Stimulated activated CD4-positive, alpha-beta T cell treated with anti-CD3 and anti-CD28 coated beads, TNF-alpha, amount 100 ng/mL, for 1 hour (primary cell): ENCODE measurements around the gene SLC1A4.
"Not testable (repeated sequence)": the region's sequence is repeated elsewhere in the genome, so short reads cannot be mapped to it uniquely, and the experiment has no call there.

Experiments used
- DNase-seq, 3 donors: peaks; one replicate each; pipeline ENCODE4 v3.0.0-alpha.2; 2020; ENCODE audit warnings: low read depth in 3 of 3, low spot score in 1 of 3

The SLC1A4 gene

GRCh38 chr2:64989126-64989981 is at the start of gene SLC1A4:
Gene SLC1A4 (plus strand): TSS chr2:64989399. CDS start chr2:64989644, 245 bp downstream.
- peak; percentile 42 to 78 (median 56) for DNase-seq

DNA sequence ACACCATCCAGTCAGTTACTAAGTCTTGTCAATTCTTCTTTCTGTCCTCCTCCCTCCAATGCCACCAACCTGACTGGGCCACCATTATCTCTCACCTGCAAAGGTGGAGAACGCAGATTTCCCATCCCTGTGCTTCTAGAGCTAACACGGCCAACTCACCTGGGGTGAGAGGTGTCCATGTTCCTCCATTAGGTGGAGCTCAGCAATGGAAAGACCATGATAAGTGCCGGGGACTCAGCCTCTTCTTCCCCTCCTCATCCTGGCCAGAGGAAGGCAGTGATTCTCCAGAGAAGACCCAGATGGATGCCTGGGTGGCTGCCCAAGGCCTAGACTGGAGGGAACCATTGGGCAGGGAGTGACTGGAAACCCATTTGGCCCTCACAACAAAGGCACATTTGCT is 48.1 kb upstream of the SLC1A4 start:
- DNase-seq: no peak

- DNase-seq: no peak
Observed at GRCh38 chr2:64941801-64942200, 47.4 kb upstream of the SLC1A4 start.

GRCh38 chr2:64942693-64943092 is 46.5 kb upstream of the SLC1A4 start:
- DNase-seq: no peak

DNA sequence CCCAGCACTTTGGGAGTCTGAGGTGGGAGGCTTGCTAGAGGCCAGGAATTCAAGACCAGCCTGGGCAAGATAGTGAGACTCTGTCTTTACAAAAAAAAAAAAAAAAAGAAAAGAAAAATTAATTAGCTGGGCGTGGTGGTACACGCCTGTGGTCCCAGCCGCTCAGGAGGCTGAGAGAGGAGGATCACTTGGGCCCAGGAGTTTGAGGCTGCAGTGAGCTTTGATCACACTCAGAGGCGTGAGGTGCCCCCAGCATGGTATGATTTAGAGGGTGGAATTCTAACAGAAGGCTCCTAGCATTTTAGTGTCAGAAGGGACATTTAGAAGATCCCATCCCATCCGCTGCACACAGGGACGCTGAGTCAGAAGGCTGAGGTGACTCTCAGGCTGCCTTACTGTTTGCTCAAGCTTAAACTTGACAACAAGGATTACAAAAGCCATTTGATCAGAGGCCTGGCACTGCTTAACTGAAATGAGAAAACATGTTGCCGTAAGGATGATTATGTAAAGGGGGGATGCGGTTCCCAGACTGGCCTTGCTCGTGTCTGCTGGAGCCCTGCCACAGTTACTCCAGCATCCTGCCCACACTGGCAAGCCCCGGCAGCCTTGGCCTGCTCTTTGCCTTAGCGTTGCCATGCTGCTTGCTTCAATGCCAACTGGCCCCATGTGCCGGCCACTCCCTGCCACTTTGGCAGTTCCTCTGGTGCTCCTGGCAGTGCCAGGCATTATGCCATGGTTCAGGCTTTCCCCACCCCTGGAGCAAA is 45.6 kb upstream of the SLC1A4 start:
- DNase-seq: no peak

DNA sequence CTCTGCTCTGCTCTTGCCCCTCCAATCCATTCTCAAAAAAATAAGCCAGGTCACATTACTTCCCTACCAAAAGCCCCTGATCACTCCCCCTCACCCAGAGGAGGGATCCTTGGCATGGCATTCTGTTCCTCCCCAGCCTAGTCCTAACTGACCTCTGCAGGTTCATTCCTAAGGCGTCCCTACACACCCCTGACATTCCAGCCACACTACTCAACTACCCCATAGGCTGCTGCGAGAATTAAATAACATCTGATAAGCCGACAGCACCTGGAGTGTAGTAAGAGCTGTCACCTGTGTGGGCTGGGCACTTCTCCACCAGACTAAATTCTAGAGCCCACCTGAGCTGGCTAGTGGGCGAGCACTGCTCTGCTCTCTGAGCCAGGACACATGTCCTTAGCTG is 44.7 kb upstream of the SLC1A4 start:
- DNase-seq: no peak

DNA sequence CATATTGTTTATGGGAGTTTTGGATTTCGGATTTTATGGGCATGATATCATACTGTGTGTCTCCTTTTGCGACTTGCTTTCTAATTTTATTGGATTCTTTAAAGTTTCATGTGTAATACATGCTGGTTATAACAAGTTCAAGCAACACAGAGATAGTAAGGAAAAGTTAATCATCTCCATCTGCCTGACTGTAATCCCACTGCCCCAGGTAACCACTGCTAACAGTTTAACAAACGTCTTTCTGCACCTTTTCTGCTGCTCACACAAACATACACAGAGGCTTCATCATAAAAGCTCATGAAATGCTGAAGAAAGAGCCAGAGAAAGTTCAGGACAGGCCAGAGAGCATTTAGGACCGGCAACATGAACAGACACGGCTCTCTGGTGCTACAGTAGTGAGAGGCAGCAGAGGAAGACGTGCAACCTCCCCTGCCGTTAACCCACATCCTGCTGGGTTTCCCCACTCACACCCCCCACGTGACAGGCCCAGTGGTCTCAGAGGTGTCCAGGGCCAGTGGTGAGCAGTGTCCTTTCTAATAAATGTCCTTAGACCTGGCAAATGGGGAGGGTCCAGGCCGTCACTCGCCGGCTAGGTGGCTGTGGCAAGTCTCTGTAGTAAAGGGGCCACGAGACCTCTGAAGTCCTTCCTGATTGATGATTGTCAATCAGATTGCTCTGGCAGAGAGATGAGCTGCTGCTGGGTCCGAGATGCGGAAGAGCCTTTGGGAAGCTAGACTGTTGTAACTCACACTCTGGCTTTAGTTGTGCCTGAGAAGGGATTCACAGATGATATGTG is 43.0 kb upstream of the SLC1A4 start:
- DNase-seq: peak; percentile 4 to 27 (median 5)

DNA sequence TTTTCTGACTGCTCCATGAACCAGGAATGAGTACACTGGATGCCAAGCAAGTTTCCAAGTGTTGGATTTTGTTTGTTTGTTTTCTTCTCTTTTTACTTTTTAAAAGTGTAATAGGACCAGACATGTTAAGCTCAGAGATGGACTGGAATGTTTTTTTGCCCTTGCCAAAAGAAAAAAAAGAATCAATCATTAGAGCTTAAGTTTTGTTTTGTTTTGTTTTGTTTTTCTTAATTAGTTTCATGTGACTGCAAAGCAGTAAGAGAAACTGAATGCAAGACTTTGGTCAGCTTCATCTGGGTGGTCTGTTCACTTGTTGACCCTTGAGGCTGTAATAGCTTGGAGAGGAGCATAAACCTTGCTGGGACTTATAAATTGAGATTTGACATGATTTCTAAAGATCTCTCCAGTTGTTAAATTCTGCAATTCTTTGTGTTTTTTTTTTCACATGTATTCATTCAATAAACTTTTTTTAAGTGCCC is 42.4 kb upstream of the SLC1A4 start:
- DNase-seq: no peak

GRCh38 chr2:64947885-64948284 is 41.3 kb upstream of the SLC1A4 start:
- no peak for DNase-seq

GRCh38 chr2:64950226-64951160 is 38.7 kb upstream of the SLC1A4 start:
- DNase-seq: no peak

GRCh38 chr2:64951306-64951953 is 37.8 kb upstream of the SLC1A4 start:
- no peak for DNase-seq

- DNase-seq: no peak
Observed at GRCh38 chr2:64952096-64952495, 37.1 kb upstream of the SLC1A4 start.

DNA sequence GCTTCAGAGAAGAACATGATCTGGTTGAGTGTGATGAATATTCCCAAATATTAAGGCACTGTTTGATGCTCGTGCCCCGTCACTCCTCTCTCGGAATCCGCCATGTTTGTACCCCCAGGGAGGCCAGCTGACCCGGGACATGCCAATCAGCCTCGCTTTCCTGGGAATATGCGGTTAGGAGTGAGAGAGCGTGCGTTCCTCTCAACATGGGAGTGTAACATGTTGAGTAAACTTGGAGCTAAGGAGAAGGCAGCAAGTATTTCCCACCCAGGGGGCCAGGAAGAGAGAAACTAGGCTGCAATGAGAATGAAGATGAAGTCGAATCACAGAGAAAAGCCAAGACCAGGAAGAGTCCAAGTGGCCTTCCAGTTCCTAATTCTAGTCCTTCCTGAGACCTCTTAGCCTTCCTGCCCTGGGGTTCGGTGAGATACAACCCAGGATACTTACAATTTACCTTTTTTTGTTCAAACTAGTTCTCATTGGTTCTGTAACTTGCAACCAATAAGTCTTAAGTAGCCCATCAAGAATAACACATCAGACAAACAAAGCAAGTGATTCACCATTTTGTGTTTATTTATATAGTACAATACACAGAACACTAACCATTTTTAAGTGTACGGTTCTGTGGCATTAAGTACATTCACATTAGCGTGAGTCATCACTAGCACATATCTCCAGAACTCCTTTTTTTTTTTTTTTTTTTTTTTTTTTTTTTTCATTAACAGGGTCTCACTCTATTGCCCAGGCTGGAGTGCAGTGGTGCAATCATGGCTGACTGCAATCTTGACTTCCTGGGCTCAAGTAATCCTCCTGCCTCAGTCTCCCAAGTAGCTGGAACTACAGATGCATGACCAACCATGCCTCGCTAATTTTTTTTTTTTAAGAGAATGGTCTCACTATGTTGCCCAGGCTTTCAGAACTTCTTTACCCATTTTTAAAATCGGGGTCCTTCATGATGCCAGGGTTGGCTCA is 36.4 kb upstream of the SLC1A4 start:
- DNase-seq: no peak

DNA sequence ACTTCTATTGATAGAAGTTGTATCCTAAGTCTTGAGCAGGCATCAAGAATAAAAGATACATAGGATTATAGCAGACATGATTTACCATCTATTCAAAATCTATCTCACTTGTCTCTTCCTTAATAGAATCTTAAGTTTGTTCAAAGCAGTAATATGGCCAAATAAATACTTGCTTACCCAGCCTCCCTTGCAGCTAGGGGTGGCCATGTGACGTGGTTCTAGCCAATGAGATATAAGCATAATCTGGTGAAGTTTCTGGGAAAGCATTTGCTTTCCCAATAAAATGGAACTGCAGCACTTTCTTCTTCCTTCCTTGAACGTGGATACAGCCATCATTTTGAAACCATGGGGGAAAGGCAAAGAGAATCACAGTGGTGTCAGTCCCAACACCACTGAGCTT is 33.7 kb upstream of the SLC1A4 start:
- no peak for DNase-seq

DNA sequence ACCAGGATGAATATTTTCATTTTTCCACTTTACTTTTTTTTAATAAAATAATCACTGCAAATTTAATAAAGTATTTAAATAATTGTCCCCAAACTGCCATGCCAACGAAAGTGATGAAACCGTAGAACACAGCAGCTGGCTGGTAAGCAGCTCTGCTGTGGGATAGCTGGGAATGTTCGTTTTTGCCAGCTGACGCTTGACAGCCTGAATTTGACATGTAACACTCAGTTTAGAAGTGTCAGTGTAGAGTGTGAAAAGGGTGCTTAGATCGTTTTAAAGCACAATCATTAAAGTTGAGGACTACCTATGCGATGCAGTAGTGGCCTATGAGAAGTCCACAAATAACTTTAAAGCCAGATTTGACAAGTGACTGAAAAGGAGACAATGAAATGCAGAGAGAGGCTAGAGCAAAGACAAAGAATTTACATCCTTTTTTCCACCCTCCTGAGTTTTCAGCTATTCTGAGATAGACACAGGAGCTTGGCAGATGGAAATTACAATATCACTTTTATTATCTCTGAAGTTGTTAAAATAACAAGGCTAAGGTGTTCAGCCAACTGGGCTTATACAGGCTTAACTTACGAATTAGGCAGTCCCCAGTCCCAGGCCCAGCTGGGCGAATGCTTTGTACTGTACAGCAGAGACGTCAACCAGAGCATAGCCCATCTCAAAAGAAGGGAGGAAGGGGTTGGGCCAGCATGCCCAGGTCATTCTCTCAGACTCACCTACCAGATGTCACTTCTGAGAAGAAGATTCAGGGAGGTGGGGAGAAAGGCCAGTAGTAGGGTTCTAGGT is 31.9 kb upstream of the SLC1A4 start:
- no peak for DNase-seq

GRCh38 chr2:64958556-64958955 is 30.6 kb upstream of the SLC1A4 start:
- DNase-seq: no peak

GRCh38 chr2:64960819-64961218 is 28.4 kb upstream of the SLC1A4 start:
- no peak for DNase-seq

DNA sequence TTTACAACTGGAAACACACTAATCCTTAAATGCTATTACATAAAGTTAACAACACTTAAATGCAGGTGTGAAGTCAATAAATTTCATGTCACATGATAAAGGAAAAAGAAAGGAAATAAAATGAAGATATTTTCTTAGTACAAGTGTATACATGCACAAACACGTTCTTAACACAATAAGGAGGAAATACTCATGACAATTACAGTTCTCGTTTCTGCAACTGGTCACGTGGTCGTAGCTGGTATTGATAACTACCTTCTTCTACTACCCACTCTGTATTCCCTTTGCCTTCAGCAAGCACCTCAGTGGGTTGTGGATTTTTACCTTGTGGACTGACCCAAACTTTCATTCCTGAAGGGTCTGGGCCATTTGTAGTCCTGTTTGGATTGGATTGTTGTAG is 26.1 kb upstream of the SLC1A4 start:
- DNase-seq: not testable (repeated sequence)
